HEK293 (cell line): ENCODE measurements around the gene CTDSP2.

Source experiments
- CTCF ChIA-PET: fragments of 350-600 bp; formaldehyde crosslinking; extraction: SDS; loops from one replicate; lab custom pipeline; 2021; ENCODE audit warnings: antibody characterized with exemption; lab: Yijun Ruan, JAX
- POLR2A ChIA-PET: fragments of 300-600 bp; formaldehyde crosslinking; extraction: SDS; loops from one replicate; lab custom pipeline; 2020; ENCODE audit warnings: antibody characterized with exemption, inconsistent platforms; lab: Yijun Ruan, JAX
- H3K27ac ChIP-seq: fragments of 200-500 bp; sonication (Bioruptor generic); 2 replicates; pipeline ENCODE4 v1.5.1; 2014; ENCODE audit warnings: low read depth, low read length, control low read depth, inconsistent platforms; ENCODE audit errors: extremely low read depth
- H3K36me3 ChIP-seq, 2 experiments: fragments of 200-500 bp in 1 of 2; sonication (Bioruptor generic) in 1 of 2; 1 replicate in 1 of 2; 2 replicates in 1 of 2; pipeline ENCODE4 v1.5.1; 2014 to 2017; ENCODE audit warnings: inconsistent platforms in 2 of 2, low read length in 2 of 2; ENCODE audit not compliant: control insufficient read depth in 2 of 2, insufficient read depth in 1 of 2
- H3K4me1 ChIP-seq: fragments of 200-500 bp; sonication (Bioruptor generic); 2 replicates; pipeline ENCODE4 v1.5.1; 2014; ENCODE audit warnings: mild to moderate bottlenecking, low read length, inconsistent platforms; ENCODE audit not compliant: control insufficient read depth, insufficient read depth
- H3K4me3 ChIP-seq: 2 replicates; pipeline ENCODE4 v1.5.1; 2011; ENCODE audit warnings: low read depth, mild to moderate bottlenecking, control low read depth, low read length, moderate library complexity
- H3K9me3 ChIP-seq: fragments of 200-500 bp; sonication (Bioruptor generic); 2 replicates; pipeline ENCODE4 v1.5.1; 2014; ENCODE audit warnings: low read depth, low read length, inconsistent platforms; ENCODE audit not compliant: control insufficient read depth, insufficient read depth
- GLIS1 ChIP-seq: fragments of 450-650 bp; formaldehyde crosslinking; IDR thresholded peaks from 2 replicates; pipeline ENCODE4 v1.5.1; 2016; ENCODE audit warnings: missing biosample characterization, missing genetic modification characterization
- KLF16 ChIP-seq: fragments of 450-650 bp; formaldehyde crosslinking; IDR thresholded peaks from 2 replicates; pipeline ENCODE4 v1.5.1; 2017; ENCODE audit warnings: missing biosample characterization, missing genetic modification characterization
- KLF8 ChIP-seq: fragments of 450-650 bp; formaldehyde crosslinking; IDR thresholded peaks from 2 replicates; pipeline ENCODE4 v1.5.1; 2016; ENCODE audit warnings: missing biosample characterization, missing genetic modification characterization
- RBAK ChIP-seq: fragments of 450-650 bp; formaldehyde crosslinking; IDR thresholded peaks from 2 replicates; pipeline ENCODE4 v1.5.1; 2016; ENCODE audit warnings: missing biosample characterization, missing genetic modification characterization
- ZBTB1 ChIP-seq: fragments of 450-650 bp; formaldehyde crosslinking; IDR thresholded peaks from 2 replicates; pipeline ENCODE4 v1.5.1; 2016; ENCODE audit warnings: missing biosample characterization, missing genetic modification characterization
- ZNF114 ChIP-seq: fragments of 450-650 bp; formaldehyde crosslinking; IDR thresholded peaks from 2 replicates; pipeline ENCODE4 v1.5.0; 2017; ENCODE audit warnings: missing biosample characterization, missing genetic modification characterization
- ZNF121 ChIP-seq: fragments of 450-650 bp; formaldehyde crosslinking; IDR thresholded peaks from 2 replicates; pipeline ENCODE4 v1.5.1; 2016; ENCODE audit warnings: missing biosample characterization, missing genetic modification characterization
- ZNF169 ChIP-seq: fragments of 450-650 bp; formaldehyde crosslinking; IDR thresholded peaks from 2 replicates; pipeline ENCODE4 v1.5.1; 2016; ENCODE audit warnings: missing biosample characterization, missing genetic modification characterization
- ZNF335 ChIP-seq: fragments of 450-650 bp; formaldehyde crosslinking; conservative IDR thresholded peaks from 2 replicates; pipeline ENCODE4 v1.5.1; 2016; ENCODE audit warnings: missing biosample characterization, missing genetic modification characterization
- ZNF48 ChIP-seq: fragments of 450-650 bp; formaldehyde crosslinking; IDR thresholded peaks from 2 replicates; pipeline ENCODE4 v1.5.1; 2016; ENCODE audit warnings: missing biosample characterization, missing genetic modification characterization
- ZNF660 ChIP-seq: fragments of 450-650 bp; IDR thresholded peaks from 2 replicates; pipeline ENCODE4 v1.5.1; 2018; ENCODE audit warnings: missing biosample characterization, mild to moderate bottlenecking, missing genetic modification characterization
- ZNF701 ChIP-seq: fragments of 450-650 bp; formaldehyde crosslinking; IDR thresholded peaks from 2 replicates; pipeline ENCODE4 v1.5.1; 2016; ENCODE audit warnings: missing biosample characterization, missing genetic modification characterization
- ZNF791 ChIP-seq: fragments of 450-650 bp; formaldehyde crosslinking; IDR thresholded peaks from 2 replicates; pipeline ENCODE4 v1.5.1; 2016; ENCODE audit warnings: missing biosample characterization, missing genetic modification characterization
- ZSCAN16 ChIP-seq: fragments of 450-650 bp; formaldehyde crosslinking; IDR thresholded peaks from 2 replicates; pipeline ENCODE4 v1.5.1; 2016; ENCODE audit warnings: missing biosample characterization, missing genetic modification characterization
- TF ChIP-seq, protein P1 (sequence below): fragments of 450-650 bp; formaldehyde crosslinking; IDR thresholded peaks from 2 replicates; pipeline ENCODE4 v1.5.1; 2016; ENCODE audit warnings: missing biosample characterization, missing genetic modification characterization
- TF ChIP-seq, protein P2 (sequence below): fragments of 450-650 bp; formaldehyde crosslinking; IDR thresholded peaks from 2 replicates; pipeline ENCODE4 v1.5.1; 2016; ENCODE audit warnings: missing biosample characterization, missing genetic modification characterization
- TF ChIP-seq, protein P3 (sequence below): fragments of 450-650 bp; formaldehyde crosslinking; optimal IDR thresholded peaks from 2 replicates; pipeline ENCODE3; 2016; ENCODE audit warnings: missing biosample characterization, mild to moderate bottlenecking, missing genetic modification characterization
- TF ChIP-seq, protein P4 (sequence below): fragments of 450-650 bp; formaldehyde crosslinking; IDR thresholded peaks from 2 replicates; pipeline ENCODE4 v1.5.1; 2016; ENCODE audit warnings: missing biosample characterization, missing genetic modification characterization, borderline replicate concordance
- TF ChIP-seq, protein P5 (sequence below): fragments of 450-650 bp; formaldehyde crosslinking; IDR thresholded peaks from 2 replicates; pipeline ENCODE4 v1.5.1; 2016; ENCODE audit warnings: missing biosample characterization, missing genetic modification characterization
- TF ChIP-seq, protein P6 (sequence below): fragments of 450-650 bp; formaldehyde crosslinking; IDR thresholded peaks from 2 replicates; pipeline ENCODE4 v1.5.1; 2016; ENCODE audit warnings: missing biosample characterization, missing genetic modification characterization

CTDSP2 gene

DNA sequence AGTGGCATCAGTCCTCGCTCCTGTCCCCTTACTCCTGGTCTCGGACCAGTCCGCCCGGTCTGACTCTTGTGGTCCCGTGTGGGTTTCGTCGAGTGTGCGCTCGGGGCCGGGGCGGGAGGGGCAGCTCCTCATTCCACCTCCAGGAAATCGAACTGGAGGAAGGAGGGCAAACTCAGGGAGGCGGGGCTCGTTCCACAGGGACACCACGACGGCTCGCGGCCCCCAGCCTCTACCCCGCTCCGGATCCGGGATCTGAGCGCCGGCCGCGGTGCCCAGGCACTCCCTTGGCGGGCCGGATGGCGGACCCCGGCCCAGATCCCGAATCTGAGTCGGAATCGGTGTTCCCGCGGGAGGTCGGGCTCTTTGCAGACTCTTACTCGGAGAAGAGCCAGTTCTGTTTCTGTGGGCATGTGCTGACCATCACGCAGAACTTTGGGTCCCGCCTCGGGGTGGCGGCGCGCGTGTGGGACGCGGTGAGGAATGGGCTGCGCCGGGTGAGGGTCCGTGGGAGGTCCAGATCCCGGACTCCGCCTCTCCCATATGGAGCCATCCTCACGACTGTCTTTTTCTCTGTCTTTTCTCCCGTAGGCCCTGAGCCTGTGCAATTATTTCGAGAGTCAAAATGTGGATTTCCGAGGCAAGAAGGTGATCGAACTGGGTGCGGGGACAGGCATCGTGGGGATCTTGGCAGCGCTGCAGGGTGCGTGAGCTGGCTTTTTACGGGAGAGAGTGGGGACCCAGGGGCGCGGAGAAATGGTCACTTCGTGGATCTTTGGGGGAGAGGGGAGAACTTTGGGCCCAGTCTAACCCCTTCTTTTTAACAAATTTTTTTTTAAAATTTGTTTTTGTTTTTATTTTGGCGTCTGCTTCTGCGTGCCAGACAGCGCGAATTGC is 73.9 kb downstream of the CTDSP2 start, which contains the start of gene EEF1AKMT3:
Gene EEF1AKMT3, plus strand, starts transcription at position 186 of the 894 bp plus-strand sequence. Its CDS starts 111 bp downstream, at position 297.
- POLR2A ChIA-PET = interaction anchor here (0.6 to 1.8 kb wide), 17 partner anchors 9 to 169 kb away, joined by 3 to 14 read pairs (median 4); partner anchors contain the start of genes ATP23, CDK4, CTDSP2 and MARCHF9
- CTCF ChIA-PET = interaction anchor here (0.7 to 1.4 kb wide), 4 partner anchors 10 to 37 kb away, joined by 3 to 6 read pairs (median 6); partner anchors contain the start of gene TSFM
- H3K36me3 ChIP-seq = peaks cover 5 to 47% of the 10 kb centered on the region in 2 experiments; a peak in 2 of 3 replicates
- H3K27ac ChIP-seq = peak within 1 kb of the TSS; percentile 94
- peak within 1 kb of the TSS; percentile 93 for H3K4me3 ChIP-seq
- no peaks in the 10 kb centered on the region for H3K9me3 ChIP-seq
- peaks cover 6% of the 10 kb centered on the region; the same call in 1 of the 2 replicates for H3K4me1 ChIP-seq
- TF ChIP-seq ZNF169 (tag by site-specific recombination) = no peak
- no peak for TF ChIP-seq ZNF660 (tag by site-specific recombination)
- TF ChIP-seq, protein P1, sequence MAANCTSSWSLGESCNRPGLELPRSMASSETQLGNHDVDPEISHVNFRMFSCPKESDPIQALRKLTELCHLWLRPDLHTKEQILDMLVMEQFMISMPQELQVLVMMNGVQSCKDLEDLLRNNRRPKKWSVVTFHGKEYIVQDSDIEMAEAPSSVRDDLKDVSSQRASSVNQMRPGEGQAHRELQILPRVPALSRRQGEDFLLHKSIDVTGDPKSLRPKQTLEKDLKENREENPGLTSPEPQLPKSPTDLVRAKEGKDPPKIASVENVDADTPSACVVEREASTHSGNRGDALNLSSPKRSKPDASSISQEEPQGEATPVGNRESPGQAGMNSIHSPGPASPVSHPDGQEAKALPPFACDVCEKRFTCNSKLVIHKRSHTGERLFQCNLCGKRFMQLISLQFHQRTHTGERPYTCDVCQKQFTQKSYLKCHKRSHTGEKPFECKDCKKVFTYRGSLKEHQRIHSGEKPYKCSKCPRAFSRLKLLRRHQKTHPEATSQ = no peak
- TF ChIP-seq ZNF791 (tag by site-specific recombination) = no peak
- no peak for TF ChIP-seq ZSCAN16
- no peak for TF ChIP-seq ZNF114 (tag by site-specific recombination)
- TF ChIP-seq, protein P2, sequence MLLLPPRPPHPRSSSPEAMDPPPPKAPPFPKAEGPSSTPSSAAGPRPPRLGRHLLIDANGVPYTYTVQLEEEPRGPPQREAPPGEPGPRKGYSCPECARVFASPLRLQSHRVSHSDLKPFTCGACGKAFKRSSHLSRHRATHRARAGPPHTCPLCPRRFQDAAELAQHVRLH = no peak
- peak; percentile 97 for TF ChIP-seq ZNF335 (tag by site-specific recombination)
- no peak for TF ChIP-seq ZNF701 (tag by site-specific recombination)
- TF ChIP-seq, protein P3, sequence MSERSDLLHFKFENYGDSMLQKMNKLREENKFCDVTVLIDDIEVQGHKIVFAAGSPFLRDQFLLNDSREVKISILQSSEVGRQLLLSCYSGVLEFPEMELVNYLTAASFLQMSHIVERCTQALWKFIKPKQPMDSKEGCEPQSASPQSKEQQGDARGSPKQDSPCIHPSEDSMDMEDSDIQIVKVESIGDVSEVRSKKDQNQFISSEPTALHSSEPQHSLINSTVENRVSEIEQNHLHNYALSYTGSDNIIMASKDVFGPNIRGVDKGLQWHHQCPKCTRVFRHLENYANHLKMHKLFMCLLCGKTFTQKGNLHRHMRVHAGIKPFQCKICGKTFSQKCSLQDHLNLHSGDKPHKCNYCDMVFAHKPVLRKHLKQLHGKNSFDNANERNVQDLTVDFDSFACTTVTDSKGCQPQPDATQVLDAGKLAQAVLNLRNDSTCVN (tag by site-specific recombination) = peak; percentile 84
- no peak for TF ChIP-seq ZBTB1 (tag by site-specific recombination)
- TF ChIP-seq, protein P4, sequence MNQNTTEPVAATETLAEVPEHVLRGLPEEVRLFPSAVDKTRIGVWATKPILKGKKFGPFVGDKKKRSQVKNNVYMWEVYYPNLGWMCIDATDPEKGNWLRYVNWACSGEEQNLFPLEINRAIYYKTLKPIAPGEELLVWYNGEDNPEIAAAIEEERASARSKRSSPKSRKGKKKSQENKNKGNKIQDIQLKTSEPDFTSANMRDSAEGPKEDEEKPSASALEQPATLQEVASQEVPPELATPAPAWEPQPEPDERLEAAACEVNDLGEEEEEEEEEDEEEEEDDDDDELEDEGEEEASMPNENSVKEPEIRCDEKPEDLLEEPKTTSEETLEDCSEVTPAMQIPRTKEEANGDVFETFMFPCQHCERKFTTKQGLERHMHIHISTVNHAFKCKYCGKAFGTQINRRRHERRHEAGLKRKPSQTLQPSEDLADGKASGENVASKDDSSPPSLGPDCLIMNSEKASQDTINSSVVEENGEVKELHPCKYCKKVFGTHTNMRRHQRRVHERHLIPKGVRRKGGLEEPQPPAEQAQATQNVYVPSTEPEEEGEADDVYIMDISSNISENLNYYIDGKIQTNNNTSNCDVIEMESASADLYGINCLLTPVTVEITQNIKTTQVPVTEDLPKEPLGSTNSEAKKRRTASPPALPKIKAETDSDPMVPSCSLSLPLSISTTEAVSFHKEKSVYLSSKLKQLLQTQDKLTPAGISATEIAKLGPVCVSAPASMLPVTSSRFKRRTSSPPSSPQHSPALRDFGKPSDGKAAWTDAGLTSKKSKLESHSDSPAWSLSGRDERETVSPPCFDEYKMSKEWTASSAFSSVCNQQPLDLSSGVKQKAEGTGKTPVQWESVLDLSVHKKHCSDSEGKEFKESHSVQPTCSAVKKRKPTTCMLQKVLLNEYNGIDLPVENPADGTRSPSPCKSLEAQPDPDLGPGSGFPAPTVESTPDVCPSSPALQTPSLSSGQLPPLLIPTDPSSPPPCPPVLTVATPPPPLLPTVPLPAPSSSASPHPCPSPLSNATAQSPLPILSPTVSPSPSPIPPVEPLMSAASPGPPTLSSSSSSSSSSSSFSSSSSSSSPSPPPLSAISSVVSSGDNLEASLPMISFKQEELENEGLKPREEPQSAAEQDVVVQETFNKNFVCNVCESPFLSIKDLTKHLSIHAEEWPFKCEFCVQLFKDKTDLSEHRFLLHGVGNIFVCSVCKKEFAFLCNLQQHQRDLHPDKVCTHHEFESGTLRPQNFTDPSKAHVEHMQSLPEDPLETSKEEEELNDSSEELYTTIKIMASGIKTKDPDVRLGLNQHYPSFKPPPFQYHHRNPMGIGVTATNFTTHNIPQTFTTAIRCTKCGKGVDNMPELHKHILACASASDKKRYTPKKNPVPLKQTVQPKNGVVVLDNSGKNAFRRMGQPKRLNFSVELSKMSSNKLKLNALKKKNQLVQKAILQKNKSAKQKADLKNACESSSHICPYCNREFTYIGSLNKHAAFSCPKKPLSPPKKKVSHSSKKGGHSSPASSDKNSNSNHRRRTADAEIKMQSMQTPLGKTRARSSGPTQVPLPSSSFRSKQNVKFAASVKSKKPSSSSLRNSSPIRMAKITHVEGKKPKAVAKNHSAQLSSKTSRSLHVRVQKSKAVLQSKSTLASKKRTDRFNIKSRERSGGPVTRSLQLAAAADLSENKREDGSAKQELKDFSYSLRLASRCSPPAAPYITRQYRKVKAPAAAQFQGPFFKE (tag by site-specific recombination) = no peak
- TF ChIP-seq ZNF48 (tag by site-specific recombination) = no peak
- TF ChIP-seq, protein P5, sequence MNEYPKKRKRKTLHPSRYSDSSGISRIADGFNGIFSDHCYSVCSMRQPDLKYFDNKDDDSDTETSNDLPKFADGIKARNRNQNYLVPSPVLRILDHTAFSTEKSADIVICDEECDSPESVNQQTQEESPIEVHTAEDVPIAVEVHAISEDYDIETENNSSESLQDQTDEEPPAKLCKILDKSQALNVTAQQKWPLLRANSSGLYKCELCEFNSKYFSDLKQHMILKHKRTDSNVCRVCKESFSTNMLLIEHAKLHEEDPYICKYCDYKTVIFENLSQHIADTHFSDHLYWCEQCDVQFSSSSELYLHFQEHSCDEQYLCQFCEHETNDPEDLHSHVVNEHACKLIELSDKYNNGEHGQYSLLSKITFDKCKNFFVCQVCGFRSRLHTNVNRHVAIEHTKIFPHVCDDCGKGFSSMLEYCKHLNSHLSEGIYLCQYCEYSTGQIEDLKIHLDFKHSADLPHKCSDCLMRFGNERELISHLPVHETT (tag by site-specific recombination) = no peak
- TF ChIP-seq KLF8 (tag by site-specific recombination) = no peak
- TF ChIP-seq GLIS1 = peak; percentile 57
- TF ChIP-seq, protein P6, sequence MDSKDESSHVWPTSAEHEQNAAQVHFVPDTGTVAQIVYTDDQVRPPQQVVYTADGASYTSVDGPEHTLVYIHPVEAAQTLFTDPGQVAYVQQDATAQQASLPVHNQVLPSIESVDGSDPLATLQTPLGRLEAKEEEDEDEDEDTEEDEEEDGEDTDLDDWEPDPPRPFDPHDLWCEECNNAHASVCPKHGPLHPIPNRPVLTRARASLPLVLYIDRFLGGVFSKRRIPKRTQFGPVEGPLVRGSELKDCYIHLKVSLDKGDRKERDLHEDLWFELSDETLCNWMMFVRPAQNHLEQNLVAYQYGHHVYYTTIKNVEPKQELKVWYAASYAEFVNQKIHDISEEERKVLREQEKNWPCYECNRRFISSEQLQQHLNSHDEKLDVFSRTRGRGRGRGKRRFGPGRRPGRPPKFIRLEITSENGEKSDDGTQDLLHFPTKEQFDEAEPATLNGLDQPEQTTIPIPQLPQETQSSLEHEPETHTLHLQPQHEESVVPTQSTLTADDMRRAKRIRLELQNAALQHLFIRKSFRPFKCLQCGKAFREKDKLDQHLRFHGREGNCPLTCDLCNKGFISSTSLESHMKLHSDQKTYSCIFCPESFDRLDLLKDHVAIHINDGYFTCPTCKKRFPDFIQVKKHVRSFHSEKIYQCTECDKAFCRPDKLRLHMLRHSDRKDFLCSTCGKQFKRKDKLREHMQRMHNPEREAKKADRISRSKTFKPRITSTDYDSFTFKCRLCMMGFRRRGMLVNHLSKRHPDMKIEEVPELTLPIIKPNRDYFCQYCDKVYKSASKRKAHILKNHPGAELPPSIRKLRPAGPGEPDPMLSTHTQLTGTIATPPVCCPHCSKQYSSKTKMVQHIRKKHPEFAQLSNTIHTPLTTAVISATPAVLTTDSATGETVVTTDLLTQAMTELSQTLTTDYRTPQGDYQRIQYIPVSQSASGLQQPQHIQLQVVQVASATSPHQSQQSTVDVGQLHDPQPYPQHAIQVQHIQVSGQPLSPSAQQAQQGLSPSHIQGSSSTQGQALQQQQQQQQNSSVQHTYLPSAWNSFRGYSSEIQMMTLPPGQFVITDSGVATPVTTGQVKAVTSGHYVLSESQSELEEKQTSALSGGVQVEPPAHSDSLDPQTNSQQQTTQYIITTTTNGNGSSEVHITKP (tag by site-specific recombination) = 0 out of 2 replicates have a peak, but pooled peaks have one; percentile 24
- no peak for TF ChIP-seq RBAK
- TF ChIP-seq ZNF121 = no peak
- TF ChIP-seq KLF16 (tag by site-specific recombination) = no peak; the same call in 1 of the 2 replicates
